Activated gamma-delta T cell treated with anti-CD3 and anti-CD28 coated beads, Interleukin-2, amount 50 U/mL, for 16 hours (primary cell): ENCODE measurements around the gene KCNQ1.

ENCODE experiments used
- DNase-seq: peaks from one replicate; pipeline ENCODE4 v3.0.0-alpha.2; 2020; ENCODE audit warnings: low read depth

Gene KCNQ1

GRCh38 chr11:2827256-2827655 lies 382.4 kb downstream of the KCNQ1 start:
- no peak for DNase-seq

DNA sequence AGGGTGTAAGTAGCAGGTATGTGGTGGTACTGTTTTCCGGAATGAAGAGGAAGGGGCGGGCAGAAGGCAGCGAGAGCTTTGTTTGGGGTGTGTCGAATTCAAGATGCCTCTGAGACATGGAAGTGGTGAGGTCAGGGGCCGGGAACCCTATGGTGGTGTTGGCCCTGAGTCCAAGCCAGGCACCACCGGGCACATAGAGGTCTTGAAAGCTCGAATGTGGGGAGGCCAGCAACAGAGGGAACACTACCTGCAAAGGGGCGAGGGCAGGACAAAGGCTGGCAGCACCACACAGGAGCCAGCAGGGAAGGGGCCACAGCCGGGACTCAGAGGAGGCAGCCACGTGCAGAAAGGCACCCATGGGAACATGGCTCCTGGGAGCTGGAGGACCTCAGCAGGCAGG lies 383.0 kb downstream of the KCNQ1 start:
- DNase-seq, result no peak

DNA sequence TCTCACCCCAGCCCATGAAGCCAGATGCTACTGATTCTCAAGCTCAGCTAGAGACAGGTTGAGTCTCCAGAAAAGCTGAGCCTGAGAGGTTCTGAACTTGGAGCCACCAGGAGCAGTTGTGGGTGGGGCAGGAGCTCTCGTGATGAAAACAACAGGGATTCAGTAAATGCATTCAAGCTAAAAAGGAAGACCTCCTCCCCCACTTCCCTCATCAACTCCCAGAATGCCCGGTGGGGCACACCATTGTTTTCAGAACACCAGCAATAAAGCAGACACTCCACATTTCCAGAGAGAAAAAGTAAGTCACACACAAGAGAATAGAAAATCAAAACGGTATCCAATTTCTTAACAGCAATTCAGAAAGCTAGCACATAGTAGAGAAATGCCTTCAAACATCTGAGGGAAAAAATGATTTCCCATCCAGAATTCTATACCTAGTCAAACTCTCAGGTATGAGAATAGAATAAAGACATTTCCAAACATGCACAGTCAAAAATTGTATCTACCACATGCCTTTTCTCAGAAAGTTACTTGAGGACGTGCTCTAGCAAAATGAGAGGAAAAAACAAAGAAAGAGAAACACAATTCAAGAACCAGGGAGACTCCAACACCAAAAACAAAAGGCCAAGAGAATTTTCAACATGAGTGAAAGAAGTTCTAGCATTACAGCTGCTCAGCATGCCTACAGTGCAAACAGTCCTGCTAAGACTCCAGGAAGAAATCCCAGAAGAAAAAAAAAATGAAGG lies 383.9 kb downstream of the KCNQ1 start:
- no peak for DNase-seq

DNA sequence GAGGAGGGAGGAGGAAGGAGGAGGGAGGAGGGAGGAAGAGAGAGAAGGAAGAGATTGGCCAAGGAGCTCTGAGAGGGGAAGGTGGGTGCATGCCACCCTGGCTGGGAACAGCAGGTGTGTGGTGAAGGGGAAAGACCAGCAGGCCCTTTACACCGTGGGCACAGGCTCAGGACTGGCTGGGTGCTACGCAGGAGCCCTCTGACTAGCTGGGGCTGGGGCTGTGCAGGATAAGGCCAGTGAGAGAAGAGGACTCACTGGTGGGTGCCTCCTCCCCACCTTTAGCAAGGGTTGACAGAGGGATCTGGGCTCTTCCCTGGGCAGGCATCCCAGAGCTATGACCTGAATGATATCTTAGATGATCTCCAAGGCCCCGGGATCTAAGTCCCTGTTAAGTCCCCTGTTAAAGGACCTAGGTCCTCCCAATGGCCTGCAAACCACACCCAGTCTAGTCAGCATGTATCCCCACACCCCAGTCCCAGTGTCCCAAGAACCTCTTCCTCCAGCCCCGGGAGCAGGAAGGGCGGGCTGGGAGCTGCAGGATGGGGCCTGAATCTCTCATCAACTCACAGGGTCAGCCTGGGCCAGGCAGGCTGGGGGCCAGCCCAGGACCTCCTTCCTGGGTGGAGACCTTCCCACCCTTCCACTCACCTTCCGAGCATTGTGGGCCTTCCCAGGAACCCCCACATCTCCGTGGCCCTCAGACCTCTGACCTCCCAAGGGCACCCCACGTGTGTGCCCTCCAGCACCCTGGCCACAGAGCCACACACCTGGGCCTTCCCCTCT lies 385.4 kb downstream of the KCNQ1 start:
- no peak for DNase-seq

- no peak for DNase-seq
These were observed 386.1 kb downstream of the KCNQ1 start for GRCh38 chr11:2830886-2831285.

DNA sequence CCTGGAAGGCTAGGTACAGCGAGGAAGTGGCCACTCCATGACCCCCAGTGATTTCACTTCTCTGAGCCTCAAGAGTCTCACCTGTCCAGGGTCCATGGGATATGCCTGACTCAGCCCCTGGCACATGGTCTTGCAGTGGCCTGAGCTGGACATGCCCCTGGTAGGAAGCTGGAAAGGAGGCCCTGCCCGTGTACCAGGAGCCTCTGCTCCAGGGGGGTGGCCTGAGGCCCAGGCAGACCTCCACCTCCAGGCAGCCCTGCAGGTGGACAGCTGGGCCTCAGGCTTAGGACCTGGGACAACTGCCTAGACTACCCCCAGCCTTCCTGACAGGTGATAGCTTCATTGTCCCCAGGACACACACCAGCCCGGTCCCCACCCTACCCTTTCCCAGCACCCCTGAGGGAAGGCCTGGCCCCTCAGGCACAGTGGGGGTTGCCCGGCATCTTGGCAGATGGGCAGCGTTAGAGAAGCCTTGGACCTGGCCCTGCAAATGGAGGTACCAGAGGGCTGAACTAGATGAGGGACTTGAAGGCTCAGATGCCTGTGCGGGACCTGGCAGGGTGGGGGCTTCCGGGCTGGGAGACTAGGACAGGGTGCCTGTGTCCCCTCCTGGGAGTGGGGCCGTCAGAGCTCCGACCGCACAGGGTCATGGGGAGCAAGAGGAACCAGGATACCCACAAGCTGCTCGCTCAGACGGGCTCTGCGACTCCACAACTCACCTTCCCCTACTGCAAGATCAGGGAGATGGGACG lies 387.1 kb downstream of the KCNQ1 start:
- DNase-seq, result no peak

GRCh38 chr11:2832533-2833020 lies 387.8 kb downstream of the KCNQ1 start:
- no peak for DNase-seq

DNA sequence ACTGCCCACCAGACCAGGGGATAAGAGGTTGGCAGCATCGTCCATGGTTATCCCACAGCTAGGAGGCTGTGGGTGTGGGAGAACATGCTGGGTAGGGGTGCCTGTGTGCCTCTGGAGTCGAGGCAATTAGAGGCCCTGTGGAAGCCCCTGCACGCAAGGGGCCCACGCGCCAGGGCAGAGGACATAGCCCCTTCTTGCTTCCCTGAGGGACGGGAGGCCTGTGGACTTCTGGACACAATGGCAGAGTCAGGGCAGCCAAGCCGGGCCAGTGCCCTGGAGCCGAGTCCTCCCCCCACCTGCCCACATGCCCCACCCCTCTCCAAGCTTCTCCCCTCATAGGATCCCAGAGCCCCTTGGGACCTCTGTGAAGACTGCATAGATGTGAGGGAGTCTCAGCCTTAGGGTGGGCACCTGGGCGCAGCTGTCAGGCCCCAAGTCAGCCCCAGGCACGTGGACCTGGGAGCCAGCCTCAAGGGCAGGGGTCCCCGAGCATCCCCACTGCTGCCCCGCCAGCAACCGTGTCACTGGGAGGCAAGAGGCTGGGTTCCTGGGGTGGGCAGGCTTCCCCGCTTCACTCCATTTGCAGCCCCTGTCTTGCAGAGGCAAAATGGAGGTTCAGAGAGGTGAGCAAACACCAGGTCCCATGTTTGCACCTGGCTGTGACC lies 388.4 kb downstream of the KCNQ1 start:
- DNase-seq, result no peak

- no peak for DNase-seq
These were observed 389.1 kb downstream of the KCNQ1 start for GRCh38 chr11:2833716-2834502.

- no peak for DNase-seq
These were observed 389.9 kb downstream of the KCNQ1 start for GRCh38 chr11:2834503-2835273.

- no peak for DNase-seq
These were observed 390.5 kb downstream of the KCNQ1 start for GRCh38 chr11:2835296-2835695.

DNA sequence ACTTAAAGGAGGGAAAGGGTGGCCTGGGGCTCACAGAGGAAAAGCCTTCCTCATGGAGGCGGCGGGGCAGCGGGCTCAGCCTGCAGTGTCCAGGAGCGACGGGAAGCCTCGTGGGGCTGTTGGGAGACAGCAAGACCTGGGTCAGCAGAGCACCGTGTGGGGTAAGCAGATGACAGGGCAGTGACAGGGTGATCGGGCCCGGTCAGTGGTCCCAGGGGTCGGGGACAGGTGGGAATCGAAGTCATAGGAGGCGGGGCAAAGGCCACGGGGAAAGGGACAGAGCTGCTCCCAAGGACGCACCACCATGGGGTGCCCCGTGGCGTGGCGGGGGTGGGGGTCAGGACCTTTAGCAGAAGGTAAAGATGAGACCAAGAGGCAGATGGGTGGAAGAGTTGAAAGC lies 390.9 kb downstream of the KCNQ1 start:
- no peak for DNase-seq

DNA sequence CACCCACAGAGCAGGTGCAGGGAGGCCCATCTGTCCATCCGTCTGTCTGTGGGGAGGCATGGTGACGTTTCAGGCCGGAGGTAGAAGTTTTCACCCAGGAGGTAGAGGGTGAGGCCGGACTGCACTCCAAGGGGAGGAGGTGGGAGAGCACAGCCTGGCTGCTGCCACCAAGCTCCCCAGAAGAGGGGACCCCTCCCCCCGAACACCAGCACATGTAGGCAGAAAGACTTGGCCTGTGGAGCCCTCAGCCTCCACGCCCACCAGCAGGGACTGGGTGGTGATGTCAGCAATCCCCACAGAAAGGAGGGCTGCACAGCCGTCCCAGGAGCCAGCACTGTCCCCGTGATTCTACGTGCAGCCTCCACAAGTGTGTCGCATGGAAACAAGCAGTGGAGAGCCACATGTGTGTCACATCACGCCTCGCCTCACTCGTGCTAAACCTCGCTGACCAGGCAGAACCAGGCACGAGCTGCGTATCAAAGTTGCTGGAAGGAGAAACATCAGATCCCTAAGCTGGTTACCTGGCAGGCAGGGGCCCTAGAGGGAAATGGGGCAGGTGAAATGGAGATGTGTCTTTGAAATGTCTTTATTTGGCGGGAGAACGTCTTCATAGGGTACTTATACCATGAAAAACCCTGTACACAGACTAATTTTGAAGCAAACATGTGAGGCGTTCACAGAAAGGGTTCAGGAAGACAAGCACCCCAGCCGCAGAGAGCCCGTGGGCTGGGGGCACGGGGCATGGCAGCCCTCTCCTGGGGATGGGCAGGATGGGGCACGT lies 391.7 kb downstream of the KCNQ1 start:
- DNase-seq, result no peak

GRCh38 chr11:2837096-2837601 lies 392.3 kb downstream of the KCNQ1 start:
- no peak for DNase-seq

GRCh38 chr11:2837651-2838050 lies 392.8 kb downstream of the KCNQ1 start:
- no peak for DNase-seq

DNA sequence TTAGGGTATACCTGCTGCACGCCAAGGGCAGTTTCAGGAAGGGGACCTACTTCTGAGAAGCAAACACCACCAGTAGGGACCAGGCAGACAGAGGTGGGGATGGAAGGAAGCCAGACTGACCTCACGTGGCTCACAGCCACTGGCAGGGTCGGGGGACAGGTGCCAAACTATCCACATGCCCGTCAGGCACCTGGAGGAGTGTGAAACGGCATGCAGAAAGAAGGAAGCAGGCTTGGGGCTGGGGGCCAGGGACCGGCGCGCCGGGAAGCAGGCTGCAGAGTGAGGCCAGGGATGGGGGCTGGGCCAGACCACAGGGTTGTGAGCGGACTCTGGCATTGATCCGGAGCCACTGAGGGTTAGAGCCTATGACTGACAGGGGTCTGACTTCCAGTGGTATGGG lies 393.3 kb downstream of the KCNQ1 start:
- no peak for DNase-seq

DNA sequence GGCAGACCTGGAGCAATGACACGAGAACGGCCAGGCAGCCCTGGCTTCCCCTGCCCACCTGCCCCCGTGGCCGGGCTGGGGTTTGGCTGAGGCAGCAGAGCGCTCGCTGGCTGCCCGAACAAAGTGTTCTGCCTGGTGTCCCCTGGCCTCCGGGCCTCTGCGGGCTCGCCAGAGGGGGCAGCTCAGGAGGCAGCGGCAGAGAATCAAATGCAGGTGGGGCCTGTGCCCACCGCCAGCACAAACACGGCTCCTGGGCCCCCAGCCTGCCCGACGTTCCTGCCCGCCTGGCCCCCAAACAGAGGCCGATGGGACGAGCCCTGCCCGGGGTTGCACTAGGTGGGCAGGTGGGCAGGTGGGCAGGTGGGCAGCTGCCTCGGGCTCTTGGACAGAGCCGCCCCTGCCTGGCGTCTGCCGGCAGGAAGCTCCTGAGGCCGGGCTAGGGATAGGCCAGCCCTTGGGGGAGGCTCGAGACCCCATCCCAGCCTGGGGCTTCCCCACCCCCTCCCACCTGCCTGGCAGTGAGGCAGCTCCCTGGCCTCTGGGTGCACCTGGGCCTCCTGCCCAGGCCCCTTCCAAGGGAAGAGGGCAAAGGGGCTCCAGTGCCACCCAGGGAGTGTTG lies 394.0 kb downstream of the KCNQ1 start:
- no peak for DNase-seq

DNA sequence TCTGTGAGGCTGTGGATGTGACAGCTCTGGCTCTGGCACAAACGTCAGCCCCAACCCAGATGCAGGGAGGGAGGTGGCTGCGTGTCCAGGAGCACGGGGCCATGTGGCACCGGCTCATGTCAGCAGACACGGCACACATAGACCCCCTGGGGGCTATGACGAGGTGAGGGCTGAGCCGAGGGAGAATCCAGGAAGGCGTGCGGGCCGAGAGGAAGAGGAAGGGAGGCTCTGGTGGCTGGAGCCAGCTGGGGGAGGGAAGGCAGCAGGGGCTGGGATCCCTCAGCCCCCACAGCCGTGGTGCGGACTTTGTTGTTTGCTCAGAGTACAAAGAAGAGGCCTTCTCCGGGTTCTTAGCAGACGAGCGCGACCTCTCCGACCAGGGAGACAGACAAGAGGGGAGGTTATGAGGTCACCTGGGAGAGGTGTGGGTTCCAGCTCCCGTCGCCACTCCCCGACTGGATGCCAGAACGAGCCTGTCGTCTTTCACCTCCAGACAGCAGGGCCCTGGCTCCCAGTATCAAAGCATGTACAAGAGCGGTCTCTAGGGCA lies 394.7 kb downstream of the KCNQ1 start:
- no peak for DNase-seq
